Medulla oblongata (tissue), 1 donor: ENCODE measurements around the gene NAA60.

ENCODE experiments used
- DNase-seq: peaks from one replicate; pipeline ENCODE4 v3.0.0-alpha.2; 2015; ENCODE audit errors: extremely low spot score

The NAA60 gene

DNA sequence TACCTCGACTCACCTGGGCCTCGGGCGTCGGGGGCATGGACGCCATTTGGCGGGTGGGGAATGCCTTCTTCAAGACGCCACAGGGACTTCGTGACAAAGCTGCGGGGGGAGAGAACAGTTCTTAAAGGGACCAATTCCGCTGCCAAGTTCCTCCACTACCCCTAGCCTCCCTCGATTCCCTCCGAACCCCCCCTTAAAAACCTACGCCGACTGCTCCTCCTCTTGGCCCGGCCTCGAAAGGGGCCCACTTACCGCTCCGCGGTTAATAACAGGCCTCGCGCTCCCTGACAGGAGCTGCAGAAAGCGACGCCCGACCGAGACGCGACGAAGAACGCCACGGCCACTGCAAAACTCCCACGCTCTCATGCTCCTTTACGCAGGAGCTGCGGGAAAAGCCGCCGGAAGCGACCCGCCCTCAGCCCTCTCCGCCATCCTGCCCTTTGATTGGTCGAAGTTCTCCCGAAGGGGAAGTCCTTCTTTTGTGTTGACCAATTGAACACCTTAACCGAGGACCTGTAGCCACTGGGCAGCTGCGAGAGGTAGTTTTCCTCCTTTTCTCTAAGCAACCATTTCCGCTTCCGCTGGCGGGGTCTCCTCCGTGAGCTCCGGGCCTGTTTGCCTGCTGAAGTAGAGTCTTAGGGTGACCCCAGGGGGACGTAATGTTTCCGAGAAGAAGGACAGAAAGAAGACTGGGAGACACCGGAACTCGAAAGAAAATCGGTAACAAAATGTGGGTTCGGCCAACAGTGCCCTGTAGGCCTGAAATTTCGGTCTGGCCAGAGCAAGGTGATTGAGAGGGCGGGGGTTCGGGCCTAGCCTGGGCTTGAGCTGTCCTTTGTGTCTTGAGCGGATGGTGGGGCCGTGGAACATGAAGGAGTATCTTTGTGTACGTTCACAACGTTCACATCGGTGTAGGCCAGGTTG lies at the start of gene NAA60, which contains the start of gene ZNF597:
Gene NAA60 (plus strand): TSS at position 573 of the 924 bp plus-strand sequence. CDS start 32,548 bp downstream, outside the sequence.
Gene ZNF597 (minus strand): TSS at position 397 of the 924 bp plus-strand sequence. CDS start 351 bp downstream, at position 46.
- peak; percentile 94 for DNase-seq

DNA sequence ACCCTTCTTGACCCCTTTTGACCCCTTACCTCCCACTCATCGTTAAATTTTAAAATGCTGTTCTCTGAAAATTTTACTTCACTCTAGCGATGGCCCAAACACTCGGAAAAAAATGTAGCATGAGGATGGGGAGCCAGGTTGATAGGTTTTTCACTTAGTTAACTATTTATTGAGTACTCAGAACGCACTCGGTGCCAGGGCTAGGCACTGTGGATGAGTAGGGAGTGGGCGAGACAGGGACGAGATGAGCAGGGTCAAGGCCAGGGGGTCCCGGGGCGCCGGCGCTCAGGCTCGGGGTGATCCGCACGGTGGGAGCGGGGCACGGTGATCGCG lies 43.1 kb upstream of the NAA60 start:
- no peak for DNase-seq

DNA sequence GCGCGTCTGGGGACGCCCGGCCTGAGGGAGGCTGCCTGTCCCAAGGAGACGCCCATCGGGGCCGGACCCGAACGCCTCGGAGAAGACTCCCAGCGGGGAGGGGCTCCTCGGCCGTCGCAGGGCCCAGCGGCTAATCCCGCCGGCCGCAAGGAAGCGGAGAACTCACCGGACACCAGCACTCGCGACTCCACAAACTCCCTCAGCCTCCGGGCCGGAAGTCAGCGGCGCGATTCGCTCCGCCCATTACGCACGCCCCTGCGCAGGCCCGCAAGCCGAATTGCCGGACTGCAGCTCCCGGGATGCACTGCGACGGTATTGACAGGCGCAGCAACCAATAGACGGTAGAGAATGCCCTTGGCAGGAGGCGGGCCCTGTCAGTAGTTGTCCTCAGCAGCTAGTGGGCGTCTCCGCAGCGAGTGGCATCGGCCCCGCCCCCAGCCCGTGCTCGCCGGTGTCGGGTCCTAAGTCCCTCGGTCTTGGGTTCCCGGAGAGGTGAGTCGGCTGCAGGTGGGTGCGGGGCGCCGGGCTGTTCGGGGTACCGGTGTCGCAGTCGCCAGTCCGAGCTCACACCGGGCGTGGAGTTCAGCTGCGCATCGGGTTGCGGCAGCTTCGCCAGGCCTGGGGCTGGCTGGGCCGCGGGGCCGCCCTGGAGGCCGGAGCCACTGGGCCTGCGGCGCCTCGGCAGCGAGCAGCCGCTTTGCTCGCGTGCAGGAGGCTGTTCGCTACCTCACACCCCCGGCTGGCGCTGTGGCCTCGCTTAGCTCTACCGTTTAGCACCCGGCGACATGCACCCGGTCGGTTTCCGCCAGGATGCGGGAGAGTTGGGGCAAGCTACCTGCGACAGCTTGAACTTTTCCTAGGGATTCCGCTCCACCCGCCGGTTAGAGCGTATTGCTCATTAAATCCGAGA lies 42.4 kb upstream of the NAA60 start, which contains the start of the genes ZNF174 and ZSCAN32:
Gene ZNF174 (plus strand): TSS at position 437 of the 910 bp plus-strand sequence. CDS start 790 bp downstream, outside the sequence.
Gene ZSCAN32 (minus strand): TSS at position 226 of the 910 bp plus-strand sequence. CDS start 3,447 bp downstream, outside the sequence.
- DNase-seq = peak; percentile 99

DNA sequence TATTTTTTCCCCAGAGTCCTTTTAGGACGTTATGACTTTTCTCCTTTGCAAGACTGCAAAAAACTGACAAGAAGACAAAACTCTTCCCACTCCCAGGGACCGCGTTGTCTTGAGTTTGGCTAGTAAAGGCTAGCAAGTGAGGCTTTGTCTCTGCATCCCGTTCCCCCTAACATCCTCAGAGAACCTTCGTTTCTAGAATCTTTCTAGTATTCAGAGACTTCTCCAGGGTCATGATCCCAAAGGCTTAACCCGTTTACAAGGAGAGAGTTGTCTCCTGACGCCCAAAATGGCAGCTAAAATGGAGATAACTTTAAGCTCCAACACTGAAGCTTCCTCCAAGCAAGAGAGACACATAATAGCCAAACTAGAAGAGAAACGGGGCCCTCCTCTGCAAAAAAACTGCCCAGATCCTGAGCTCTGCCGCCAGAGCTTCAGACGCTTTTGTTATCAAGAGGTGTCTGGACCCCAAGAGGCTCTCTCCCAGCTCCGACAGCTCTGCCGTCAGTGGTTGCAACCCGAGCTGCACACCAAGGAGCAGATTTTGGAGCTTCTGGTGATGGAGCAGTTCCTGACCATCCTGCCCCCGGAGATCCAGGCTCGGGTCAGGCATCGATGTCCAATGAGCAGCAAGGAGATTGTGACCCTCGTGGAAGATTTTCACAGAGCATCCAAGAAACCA lies 41.6 kb upstream of the NAA60 start:
- peak; percentile 17 for DNase-seq

DNA sequence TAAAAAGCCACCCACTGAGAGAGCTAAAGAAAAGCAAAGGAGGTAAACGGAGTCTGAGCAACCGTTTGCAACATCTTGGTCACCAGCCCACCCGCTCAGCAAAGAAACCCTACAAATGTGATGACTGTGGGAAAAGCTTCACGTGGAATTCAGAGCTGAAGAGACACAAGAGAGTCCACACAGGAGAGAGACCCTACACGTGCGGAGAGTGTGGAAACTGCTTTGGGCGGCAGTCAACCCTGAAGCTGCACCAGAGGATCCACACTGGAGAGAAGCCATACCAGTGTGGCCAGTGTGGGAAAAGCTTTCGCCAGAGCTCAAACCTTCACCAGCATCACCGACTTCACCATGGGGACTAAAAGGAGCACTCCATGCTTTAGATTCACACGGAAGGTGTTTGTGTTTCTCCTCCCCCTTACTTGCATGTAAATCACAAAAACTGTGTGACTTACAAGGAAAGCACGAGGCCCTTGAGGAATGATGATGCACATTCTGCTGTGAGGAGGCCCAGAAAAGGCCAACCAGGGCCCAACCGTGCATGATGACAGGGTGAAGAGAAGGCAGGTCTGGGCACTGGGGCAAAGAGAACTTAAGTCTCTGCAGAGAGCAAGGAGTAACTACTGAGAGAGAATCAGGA lies 34.8 kb upstream of the NAA60 start:
- no peak for DNase-seq

DNA sequence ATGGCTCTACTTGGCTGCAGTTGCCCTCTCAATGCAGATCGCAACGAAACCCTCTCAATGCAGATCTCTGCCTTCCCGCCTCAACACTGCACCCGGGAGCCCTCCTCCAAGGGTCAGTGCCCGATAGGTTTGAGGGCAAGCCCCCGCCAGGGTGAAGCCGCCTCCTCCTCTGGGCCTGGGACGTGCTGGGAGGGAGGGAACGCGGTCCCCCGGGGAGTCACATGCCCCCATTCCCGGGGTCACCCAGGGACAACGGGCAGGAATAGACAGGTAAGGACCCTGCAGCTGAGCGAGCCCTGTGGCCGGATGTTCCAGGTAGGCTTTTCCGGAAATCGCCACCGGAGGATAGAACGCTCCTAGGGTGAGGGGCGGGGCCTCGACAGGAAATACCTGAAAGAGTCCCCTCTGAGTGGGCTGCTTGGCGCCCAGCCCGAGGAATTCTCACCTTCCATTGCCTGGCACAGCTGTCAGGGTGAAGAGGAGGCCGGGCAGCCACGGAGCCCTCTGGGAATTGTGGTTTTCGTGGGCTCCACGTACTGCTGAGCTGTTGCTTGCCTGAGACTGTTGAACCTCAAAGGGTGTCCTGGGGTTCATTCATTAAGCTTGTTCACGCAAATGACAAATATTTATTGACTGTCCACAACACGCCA lies 29.6 kb upstream of the NAA60 start:
- DNase-seq = no peak

DNA sequence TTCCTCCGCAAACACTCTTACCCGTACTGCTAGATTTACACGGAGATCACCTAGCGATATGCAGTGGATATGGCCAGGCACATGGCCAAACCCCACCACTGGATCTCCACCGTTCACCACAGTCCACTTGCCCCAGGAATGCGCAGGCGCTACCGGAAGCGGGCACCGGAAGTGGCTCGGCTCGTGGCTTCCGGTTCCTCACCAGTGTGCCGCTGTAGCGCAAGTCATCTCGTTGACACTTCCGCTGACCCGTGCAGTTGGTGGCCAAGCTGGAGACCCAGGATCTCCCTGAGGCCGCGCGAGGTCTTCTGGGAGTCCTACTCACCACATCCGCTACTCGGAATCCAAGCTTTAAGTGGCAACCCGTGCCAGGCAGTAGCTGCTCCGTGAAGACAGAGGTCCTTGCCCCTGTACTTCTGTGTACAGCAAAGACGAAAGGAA lies 11.7 kb upstream of the NAA60 start:
- peak; percentile 6 for DNase-seq

DNA sequence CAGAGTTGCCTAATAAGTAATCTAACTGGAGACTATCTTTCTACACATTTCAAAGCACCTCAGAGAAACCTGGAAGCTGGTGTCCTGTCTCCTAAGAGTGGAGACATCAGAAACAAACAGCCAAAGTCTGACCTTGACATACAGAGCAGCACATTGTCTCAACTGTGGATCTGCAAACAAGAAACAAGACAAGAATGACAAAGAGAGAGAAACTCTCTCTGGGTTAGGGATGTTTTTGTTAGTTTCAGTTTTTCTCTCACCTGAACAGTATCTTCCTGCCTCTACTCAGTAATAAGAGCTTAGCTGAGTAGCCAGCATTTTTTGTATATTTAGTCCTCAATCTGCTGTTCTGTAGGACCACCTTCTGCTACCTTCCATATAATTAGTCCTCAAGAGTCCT lies 9.1 kb upstream of the NAA60 start:
- no peak for DNase-seq

DNA sequence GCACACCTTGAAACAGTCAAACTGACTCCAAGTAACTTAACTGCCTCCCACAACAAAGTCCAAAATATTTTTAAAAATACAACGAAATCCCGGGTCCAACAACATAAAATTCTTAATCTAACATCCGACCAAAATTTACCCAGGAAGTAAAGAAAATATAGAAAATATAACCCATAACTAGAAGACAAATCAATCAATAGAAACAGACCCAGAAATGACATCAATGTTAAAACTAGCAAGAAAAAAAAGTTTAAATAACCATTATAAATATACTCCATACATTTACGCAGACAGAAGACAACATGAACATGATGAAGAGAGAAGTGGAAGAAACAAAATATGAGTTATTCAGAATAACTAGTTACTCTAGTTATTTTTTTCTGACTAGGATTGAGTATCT lies 3.8 kb upstream of the NAA60 start:
- no peak for DNase-seq

DNA sequence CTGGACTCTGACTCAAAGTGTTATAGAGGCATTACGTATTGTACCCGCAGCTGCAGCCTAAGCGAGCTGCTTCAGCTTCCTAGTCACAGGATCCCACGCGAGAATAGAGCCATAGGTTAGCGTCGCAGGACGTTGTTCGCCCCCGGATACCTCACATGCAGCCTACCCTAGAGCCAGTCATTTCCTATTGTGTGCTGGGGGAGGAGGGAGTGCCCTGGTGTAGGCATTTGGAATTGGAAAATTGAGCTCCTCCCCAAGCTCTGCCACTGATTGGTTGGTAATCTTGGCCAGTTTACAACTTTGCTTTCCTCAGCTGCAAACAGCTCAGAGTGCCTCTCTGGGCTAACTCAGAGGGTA lies 530 bp downstream of the NAA60 start:
- DNase-seq = no peak

DNA sequence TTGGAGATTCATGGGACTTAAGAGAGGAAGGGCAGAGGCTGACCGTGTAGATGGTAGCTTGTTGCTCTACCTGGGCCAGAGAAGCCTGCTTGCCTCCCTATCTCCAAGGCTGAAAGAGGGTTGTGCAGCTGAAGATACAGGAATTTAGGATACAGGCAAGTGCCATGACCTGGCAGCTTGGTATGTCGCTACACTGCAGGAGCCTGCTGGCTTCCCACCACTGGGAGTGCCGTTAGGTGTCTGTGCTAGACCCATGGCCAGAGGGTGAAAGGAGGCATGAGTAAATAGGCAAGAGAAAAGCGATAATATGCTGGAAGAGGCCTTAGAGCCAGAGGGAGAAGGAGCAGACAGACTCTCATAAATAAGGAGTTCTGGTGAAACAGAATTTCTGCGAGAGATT lies 10.6 kb downstream of the NAA60 start:
- no peak for DNase-seq

DNA sequence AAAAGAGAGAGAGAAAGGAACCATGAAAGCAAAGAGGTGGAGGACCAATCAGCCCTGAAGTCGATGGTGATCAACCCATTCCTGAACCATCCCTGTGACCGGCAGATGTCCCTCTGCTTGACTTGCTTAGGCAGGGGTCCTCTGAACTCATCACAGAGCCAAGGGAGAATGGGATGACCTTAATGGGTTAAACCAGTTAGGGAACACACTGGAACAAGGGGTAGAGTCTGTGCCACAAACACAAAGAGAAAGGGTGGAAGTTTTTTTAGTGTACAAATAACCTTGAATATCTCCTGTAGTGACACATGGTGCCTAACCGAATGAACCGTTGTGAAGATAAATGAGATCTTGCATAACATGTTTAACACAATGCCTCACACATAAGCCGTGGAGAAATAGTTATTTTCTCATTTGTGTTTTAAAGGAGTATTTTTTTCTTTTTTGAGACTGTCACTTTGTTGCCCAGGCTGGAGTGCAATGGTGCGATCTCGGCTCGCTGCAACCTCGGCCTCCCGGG lies 11.2 kb downstream of the NAA60 start:
- no peak for DNase-seq

DNA sequence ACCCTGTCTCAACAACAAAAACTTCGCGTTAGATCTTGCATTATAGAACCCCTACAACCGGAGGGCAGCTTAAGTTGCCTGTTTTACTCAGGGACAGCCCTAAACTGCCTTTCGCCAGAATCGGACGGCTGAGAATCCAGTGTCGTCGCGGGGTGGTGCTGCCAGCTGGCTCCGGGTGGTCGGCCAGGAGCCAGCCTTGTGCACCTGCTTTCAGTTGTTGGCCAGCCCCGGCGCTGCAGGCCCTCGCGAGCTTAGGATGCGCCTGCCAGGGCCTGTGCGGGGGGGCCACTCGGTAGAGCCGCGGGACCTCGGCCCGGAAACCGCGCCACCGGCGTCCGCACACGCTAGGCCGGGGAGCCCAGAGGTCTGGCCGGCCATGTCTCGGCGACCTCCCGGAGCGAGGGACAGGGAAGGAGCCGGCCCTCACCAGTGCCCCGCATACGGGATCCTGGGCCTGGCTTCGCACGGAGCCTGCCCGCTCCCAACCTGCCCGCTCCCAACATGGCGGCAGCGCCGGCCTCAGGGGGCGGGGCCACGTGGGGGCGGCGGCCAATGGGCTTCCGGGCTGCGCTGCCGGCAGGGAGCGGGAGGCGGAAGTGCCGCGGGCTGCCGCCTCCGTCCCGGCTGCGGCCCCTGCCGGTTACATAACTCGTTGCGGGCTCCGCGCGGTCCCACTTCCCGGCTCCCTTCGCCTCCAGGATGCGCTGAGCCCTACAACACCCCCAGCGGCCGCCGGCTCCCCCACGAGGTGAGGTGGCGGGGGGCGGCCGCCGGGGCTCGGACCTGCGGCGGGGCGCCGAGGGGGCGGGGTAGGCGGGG lies 14.2 kb downstream of the NAA60 start:
- peak; percentile 92 for DNase-seq

DNA sequence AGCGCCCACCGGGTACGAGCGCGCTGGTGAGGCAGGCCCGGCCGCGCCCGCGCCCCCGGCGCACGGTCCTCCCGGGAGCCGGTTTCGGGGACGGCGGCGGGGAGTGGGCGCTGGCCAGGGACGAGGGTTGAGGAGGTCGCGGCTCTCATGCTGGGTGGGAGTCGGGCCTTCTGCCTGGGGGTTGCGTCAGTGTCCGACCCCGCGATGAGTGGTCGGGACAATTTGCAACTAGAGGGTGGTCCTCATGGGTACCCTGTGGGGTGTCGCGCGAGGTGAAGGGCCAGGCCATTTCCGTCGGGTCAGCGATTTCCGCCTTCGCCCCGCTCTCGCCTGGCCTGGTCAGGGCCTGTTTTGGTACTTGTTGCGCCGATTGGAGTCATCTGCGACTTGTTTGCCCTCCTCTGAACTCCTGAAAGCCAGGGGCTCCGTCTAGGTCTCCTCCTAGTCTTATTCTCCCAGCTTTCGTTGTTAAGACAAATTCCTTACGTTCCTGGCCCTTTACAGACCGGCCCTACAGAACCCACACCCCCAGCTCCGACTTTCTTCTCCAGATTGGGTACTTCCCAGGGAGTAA lies 14.9 kb downstream of the NAA60 start:
- peak; percentile 32 for DNase-seq

DNA sequence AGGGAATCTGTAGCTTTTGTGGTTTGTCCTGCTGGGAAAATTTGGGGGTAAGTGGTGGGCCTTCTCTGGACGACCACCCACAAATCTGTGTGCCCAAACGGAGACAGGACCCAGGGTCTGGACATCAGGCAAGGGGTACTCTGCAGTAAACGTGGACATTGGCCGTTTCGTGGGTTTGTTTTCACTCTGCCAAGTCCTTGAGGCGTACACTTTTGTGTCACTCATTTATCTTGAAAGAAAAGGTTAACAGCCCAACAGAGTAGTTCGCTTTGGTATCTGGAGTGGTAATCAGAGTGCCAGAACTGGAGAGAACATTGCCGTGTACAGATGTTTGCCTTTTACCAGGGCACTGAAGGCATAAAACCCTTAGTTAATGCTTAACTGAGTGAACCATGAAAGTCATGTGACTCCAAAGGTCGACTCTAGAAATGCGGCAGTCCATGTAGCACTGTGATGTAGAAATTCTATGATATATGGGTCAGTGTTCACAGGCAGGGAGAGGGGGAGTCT lies 15.4 kb downstream of the NAA60 start:
- peak; percentile 32 for DNase-seq

DNA sequence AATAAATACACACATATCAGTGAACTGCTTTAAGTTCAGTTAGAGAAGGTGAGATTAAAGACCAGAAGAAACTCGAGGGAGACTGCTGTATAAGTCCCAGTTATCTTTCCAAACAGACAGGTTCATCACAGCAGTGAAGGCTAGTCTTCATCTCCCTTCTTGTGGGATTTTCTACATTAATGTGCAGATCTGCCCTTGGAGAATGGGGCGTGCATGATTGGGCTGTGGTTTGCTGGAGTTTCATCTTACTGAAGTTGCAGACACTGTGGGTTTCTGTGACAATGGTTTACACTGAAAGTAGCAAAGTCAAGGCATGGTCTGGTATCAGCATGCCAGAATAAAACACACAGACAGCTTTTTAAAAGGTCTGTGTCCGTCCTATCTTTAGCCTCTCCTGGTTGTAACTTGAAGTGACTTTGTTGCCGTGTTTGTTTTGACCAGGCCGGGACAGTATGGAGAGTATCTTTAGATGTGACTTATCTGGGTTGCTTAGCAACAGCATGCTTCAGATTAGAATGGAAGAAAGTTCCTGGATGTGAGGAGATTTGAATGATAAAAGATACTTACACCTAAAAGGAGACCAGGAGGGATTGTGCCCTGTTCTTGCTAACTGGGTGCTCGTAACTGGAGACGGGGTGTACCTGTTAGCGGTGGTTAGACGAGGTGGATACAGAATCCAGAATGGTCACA lies 16.1 kb downstream of the NAA60 start:
- no peak for DNase-seq

DNA sequence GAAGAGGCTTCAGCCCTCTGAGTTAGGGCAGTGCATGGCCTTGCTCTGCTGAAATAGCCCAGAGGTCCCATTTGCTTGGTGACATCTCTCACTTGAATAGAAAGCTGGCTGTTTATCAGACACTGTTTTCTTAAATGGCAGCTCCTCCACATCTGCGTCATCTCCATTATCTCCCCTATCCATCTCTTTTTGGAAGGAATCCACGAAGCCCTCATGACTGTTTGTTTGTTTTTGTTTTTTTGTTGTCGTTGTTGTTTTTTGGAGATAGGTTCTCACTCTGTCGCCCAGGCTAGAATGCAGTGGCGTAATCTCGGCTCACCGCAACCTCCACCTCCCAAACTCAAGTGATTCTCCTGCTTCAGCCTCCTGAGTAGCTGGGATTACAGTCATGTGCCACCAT lies 16.6 kb downstream of the NAA60 start:
- DNase-seq = no peak

DNA sequence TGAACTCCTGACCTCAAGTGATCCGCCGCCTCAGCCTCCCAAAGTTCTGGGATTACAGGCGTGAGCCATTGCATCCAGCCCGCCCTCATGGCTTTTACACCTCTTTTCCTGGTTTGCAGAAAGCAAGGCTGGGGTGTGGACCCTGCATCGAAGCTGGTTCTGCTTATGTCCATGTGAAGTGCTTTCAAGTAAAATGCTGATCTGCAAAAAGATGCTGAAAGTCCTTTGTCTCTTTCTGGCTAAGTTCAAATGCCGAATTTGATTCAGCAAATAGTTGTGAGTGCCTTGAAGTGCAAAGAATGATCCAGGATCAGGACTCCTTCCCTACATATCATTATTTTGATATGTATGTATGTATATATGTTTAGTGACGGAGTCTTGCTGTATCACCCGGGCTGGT lies 17.1 kb downstream of the NAA60 start:
- DNase-seq = no peak
